Renal cortical epithelial cell (primary cell): ENCODE results near the gene SCN1A. TPM values are rescaled to one million over a fixed set of nuclear protein-coding genes. Genes with fewer than 3 reads are reported as not detected.

Source experiments
- DNase-seq: peaks from one replicate; pipeline ENCODE4 v3.0.0-alpha.2; 2011; ENCODE audit warnings: low read depth
- total RNA-seq: library from RNA; depleted of rRNA; stranded (reverse); fragments of >200 nt; gene quantifications from 2 replicates; pipeline ENCODE4 v1.2.3, GENCODE V29; 2014

Gene SCN1A
- total RNA-seq, 1 donor from 2014 or later = not detected

- DNase-seq = no peak
Measured at GRCh38 chr2:166081852-166082251, 46.0 kb downstream of the SCN1A start.

DNA sequence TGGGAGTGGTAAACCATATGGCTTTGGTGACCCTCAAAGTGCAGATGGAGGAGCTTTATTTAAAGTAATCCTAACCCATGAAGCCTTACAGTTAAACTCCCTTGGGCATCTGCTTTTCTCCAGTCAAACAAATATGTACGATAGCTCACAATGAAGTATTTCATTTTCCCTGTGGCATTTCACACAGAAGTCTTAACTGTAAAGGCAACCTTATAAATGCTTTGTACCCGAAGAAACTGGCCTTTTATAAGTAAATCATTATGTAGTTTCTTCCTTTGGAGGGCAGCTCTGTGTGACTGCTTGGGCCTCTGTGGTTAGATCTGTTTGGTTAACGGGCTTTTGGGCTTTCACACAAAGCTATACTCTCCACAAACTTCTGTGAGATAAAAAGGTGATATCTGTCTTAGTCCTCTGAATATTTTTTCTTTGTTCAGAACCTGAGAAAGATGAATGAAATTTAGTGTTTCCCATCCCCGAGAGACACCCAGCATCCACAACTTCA, 46.6 kb downstream of the SCN1A start:
- DNase-seq = peak; percentile 21

DNA sequence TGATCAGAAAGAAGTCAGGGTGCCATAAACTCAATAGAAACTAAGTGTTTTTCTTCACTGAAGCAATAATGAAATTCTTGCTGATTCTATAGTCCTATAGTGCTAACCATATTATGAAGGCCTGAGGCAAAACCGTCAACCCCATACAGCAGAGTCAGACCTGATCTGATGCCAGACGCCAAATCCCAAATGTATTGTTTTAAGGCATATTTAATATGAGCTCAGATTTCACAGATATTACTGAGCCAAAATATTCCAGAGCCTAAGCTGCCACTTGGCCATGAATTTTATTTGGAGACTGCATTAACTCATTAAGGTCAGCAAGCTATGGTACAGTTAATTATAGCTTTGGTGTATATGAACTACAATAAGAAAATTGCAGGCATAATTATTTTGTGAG, 53.4 kb downstream of the SCN1A start:
- DNase-seq = no peak

DNA sequence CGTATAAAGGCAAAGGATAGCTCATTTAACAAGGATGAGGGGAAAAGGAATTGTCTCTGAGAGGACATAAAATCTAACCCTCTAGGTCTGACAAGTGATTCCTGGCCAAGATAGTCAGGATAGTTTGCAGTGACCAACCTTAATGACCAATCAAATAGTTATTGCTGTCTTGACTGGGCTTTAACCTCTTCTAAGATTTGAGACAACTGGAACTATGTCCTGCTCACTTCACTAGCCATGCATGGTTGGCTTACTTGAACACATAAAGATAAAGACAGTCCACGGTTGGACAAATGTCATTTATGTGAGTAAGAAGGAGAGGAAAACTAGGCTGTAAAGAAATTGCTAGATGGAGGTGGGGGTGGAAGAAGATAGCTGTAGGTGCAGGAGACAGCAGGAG, 53.8 kb downstream of the SCN1A start:
- no peak for DNase-seq

DNA sequence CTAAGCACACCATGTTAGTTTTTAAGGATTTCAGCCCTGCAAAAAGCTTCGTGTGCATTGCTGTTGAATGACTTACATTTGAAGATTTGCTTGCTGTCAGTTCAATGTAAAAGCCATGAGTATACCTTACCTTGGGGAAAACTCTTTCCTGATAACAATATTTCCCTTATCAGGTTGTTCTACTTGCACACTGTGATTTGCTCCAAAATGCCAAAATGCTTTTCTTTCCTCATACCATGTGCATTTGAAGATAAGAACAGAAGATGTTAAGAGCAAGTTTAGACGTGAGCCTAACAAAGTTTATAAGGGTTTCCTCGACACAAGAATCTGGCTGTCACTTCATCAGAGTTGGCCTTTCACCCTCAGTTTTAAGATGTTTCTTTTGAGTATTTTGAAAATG, 57.6 kb downstream of the SCN1A start:
- DNase-seq = no peak

- DNase-seq = no peak
Measured at GRCh38 chr2:166068981-166069380, 58.8 kb downstream of the SCN1A start.

DNA sequence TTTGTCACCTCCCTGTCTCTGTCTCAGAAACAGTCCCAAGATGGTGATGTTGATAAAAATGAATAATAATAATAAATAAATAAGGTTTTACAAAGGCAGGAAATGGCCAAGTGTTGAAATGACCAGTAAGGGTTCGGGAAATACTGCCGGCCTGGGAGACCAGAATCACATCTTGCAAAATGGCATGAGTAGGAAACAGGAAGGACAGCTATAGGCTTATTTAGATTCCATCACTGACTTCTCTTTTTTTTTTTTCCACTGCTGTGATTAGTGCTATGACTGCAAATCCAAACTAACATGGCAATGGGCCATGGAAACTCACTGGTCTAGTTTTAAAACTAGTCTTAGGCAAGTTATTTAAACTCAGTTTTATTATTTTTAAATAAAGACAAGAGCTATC, 60.6 kb downstream of the SCN1A start:
- no peak for DNase-seq

DNA sequence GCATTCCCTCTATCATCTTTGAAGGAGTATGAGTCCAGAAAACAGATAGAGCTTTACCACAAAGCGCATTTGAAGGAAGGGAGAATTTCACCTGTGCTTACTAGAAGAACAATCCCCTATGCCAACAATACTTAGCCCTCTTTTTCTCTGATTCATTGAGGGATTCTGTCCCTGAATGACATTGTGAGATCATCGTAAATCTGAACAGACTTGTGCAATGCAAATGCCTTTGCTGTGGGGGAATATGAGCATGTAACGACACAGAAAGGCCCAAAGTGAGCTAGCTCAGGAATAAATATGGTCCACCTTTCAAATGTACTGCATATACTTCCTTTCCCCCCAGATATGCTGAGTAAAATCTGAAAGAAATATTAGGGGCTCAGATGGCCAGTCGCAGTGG, 67.6 kb downstream of the SCN1A start:
- peak; percentile 27 for DNase-seq

DNA sequence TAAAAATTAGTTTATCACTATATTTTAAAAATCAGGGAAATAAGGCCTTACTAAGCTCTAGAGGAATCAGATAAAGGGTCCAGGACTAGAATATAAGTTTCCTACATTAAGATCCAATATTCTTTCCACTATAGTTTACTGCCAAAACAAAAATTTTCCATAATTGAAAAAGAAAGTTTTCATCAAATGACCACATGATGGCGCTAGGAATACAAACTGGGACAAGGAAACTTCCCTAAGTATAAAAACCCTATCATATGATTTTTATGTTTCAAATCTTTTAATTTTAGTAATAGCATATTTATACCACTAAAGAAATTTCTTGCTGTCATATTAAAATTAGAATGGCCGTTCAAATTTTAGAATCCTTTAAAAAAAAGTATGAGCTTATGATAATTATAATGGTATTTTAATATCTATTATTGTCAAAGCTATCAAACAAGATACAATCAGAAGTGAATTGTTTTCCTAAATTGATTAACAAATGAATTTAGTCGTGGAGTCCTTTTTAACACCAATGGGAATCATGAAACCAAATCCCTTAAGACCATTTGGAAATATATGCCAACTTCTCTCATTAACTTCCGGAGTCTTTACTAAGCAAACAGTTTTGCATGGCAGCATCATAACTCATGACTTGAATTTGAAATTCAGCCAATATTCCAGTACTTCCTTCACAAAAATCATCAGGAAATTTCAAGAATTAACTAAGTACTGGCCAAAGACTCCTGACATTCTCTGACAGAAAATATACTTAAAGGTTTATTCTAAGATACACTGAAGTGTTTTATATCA, 70.3 kb downstream of the SCN1A start:
- peak; percentile 65 for DNase-seq

GRCh38 chr2:166044853-166045483, 82.9 kb downstream of the SCN1A start:
- DNase-seq = no peak

- no peak for DNase-seq
Measured at GRCh38 chr2:166042768-166043390, 84.9 kb downstream of the SCN1A start.

GRCh38 chr2:166042356-166042755, 85.5 kb downstream of the SCN1A start:
- DNase-seq = no peak

DNA sequence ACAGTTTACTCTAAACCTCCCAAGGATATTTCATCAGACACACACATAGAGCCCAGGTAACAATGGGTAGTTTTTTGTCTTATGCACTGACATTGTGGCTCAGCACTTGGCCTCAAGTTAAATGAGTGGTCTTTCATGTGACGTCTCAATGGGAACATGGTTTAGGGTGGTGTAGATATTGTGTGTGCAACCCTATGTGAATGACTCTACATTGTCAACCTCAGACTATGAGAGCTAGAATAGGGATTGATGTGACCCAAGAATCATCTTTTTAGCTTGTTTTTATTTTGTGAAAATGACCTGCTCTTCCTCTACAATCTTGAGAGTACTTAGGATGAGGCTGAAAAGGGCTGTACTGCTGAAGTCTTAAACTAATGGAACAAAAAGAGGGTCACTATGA, 86.2 kb downstream of the SCN1A start:
- no peak for DNase-seq

DNA sequence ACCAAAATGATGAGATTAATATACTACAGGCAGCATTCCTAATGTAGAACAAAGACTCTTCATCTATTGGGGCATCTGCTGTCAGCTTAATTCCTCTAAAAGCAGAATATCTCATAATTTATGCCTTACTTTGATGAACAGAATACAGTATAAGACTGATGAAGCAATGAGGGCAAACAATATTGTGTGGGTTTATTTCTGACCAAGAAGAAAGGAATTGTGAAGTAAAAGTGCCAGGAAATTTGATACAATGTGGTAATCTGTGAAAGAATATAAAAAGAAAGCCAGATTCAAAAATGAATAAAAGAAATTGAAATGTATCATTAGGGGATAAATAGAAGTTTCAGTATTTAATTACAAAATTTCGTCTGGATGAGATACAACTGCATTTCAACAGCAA, 95.5 kb downstream of the SCN1A start:
- no peak for DNase-seq

DNA sequence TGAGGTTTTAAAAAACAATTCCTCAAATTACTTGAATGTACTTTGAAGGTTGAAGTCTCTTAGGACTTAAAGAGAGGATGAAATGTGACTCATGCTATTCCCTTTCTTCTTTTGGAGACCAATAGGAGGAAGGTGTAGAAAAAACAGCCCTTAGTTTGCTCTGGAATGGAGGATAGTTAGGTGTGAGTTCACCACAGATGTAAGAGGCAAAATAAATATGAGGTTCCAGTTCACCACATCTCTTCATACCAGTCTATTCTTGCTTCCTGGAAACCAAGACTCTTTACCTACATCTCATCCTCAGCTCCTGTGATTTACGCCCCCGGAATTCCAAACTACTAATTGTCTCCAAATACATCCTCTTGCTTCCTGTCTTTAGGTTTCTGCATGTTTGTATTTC, 96.8 kb downstream of the SCN1A start:
- peak; percentile 68 for DNase-seq

DNA sequence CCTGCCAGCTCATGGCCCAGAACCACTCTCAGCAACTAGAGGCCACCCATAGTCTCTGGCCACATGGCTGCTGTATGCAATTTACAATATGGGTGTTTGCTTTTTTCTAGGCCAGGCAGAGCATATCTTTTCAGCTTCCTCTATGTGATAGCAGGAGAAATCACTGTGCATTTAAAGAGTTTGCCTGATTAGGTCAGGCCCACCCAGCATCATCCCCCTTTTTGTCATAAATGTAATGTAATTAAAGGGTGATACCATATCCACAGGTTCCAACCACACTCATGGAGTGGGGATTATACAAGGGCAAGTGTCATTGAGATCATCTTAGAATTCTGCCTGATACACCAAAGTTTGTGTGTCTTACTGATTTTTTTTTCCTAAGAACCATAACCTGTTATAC, 102.5 kb downstream of the SCN1A start:
- no peak for DNase-seq

- DNase-seq = peak; percentile 7
Measured at GRCh38 chr2:166017208-166017607, 110.6 kb downstream of the SCN1A start.

GRCh38 chr2:166013878-166014277, 113.9 kb downstream of the SCN1A start:
- DNase-seq = no peak

- DNase-seq = no peak
Measured at GRCh38 chr2:166011660-166012059, 116.2 kb downstream of the SCN1A start.

DNA sequence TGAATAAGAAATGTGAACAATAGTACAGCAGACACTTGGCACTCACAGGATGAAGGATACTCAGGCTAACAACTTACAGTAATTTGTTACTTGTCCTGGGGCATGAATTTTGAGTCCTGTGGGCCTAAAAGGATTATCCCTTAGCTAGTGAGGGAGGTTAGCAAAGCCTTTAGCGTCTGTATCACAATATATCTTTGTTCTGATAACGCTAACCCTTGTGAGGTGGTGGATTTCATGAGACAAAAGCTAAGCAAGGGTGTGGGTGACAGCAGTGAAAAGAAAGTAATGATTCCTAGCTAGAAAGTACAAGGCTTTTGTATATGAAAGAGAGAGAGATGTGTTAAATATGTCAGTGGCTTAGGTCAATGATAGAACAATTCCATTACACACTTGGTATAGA, 127.4 kb downstream of the SCN1A start:
- DNase-seq = no peak

DNA sequence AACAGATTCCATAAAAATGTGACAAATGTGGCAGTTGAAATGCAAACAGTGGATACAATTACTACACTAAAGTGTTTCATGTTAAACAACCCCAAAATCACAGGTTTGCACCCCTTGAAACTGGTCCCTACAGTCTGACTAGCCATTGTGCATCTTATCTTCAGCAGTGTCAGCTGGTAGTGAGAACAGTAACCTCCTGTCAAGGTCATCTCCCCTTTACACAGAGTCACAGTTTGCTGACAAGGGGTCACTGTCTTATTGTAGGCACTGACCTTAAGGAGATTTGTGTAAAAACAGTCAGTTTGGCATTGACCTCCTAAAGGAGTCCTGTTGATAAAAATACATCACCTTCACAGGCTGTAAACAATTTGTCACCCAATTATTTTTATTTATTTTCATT, 137.0 kb downstream of the SCN1A start:
- no peak for DNase-seq

- no peak for DNase-seq
Measured at GRCh38 chr2:165989851-165990250, 138.0 kb downstream of the SCN1A start.

DNA sequence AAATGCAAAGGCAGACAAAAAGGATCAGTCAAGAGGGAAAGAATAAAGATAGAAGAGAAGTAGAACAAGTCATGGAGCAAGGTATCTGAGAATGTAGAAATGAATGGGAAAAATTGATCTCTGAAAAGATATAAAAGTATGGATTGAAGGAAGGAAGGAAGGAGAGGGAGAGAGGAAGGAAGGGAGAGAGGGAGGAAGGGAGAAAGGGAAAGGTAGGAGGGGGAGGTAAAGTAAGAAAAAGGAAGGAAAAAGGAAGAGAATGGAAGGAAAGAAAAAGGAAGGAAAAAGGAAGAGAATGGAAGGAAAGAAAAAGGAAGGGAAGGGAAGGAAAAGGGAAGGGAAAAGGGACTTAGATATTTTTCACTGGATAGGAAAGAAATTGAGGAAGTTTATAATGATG, 142.7 kb downstream of the SCN1A start:
- DNase-seq = no peak
